Ishikawa (cell line): ENCODE data around the gene PRCP.

ENCODE experiments used
- CEBPB ChIP-seq: IDR thresholded peaks from 2 replicates; pipeline ENCODE4 v1.6.1; 2012
- CREB1 ChIP-seq: IDR thresholded peaks from 2 replicates; pipeline ENCODE4 v1.6.1; 2012; ENCODE audit warnings: low read depth
- EGR1 ChIP-seq: IDR thresholded peaks from 2 replicates; pipeline ENCODE4 v1.6.1; 2012
- EP300 ChIP-seq: IDR thresholded peaks from 2 replicates; pipeline ENCODE4 v1.6.1; 2012; ENCODE audit warnings: borderline replicate concordance
- FOXM1 ChIP-seq: IDR thresholded peaks from 2 replicates; pipeline ENCODE4 v1.6.1; 2012; ENCODE audit warnings: low read depth, borderline replicate concordance
- MAX ChIP-seq: IDR thresholded peaks from 2 replicates; pipeline ENCODE4 v1.6.1; 2012
- NFIC ChIP-seq: IDR thresholded peaks from 2 replicates; pipeline ENCODE4 v1.6.1; 2012
- RAD21 ChIP-seq: IDR thresholded peaks from 2 replicates; pipeline ENCODE4 v1.6.1; 2012; ENCODE audit warnings: low read depth
- REST ChIP-seq: IDR thresholded peaks from 2 replicates; pipeline ENCODE4 v1.6.1; 2012; ENCODE audit warnings: low read depth, mild to moderate bottlenecking
- TAF1 ChIP-seq: IDR thresholded peaks from 2 replicates; pipeline ENCODE4 v1.6.1; 2012; ENCODE audit warnings: low read depth, mild to moderate bottlenecking
- TCF12 ChIP-seq: IDR thresholded peaks from 2 replicates; pipeline ENCODE4 v1.6.1; 2012; ENCODE audit warnings: low read depth
- TEAD4 ChIP-seq: IDR thresholded peaks from 2 replicates; pipeline ENCODE4 v1.6.1; 2012
- USF1 ChIP-seq: IDR thresholded peaks from 2 replicates; pipeline ENCODE4 v1.6.1; 2012
- YY1 ChIP-seq: IDR thresholded peaks from 2 replicates; pipeline ENCODE4 v1.6.1; 2012; ENCODE audit warnings: low read depth
- ZBTB7A ChIP-seq: IDR thresholded peaks from 2 replicates; pipeline ENCODE4 v1.6.1; 2012; ENCODE audit warnings: low read depth

The PRCP gene

GRCh38 chr11:82901922-82902485 lies 1.8 kb upstream of the PRCP start:
- TF ChIP-seq TEAD4 (no peak), YY1 (no peak)

- TF ChIP-seq TAF1 (peak; percentile 72), TCF12 (no peak), MAX (peak; percentile 93), YY1 (peak; percentile 34; the same call in 1 of the 2 replicates)
Measured at GRCh38 chr11:82901165-82901921, 1.1 kb upstream of the PRCP start, which contains the start of gene DDIAS. TSS of gene DDIAS (plus strand) at chr11:82901736. CDS start at chr11:82914739, 13,003 bp downstream.

- no peak for TF ChIP-seq EP300
- peak; percentile 5; the same call in 1 of the 2 replicates for TF ChIP-seq MAX
Measured at GRCh38 chr11:82899957-82900276, 313 bp downstream of the PRCP start.

- TF ChIP-seq CREB1, result no peak
- no peak for TF ChIP-seq FOXM1
- TF ChIP-seq TEAD4, result no peak
- TF ChIP-seq USF1, result no peak
- TF ChIP-seq EP300, result no peak
- no peak for TF ChIP-seq RAD21
- TF ChIP-seq TAF1, result no peak
- TF ChIP-seq TCF12, result no peak
- no peak for TF ChIP-seq MAX
- TF ChIP-seq YY1, result no peak
- no peak for TF ChIP-seq REST
- TF ChIP-seq CEBPB, result no peak
- TF ChIP-seq EGR1, result no peak
- TF ChIP-seq NFIC, result no peak
- no peak for TF ChIP-seq ZBTB7A
Measured at GRCh38 chr11:82899186-82899820, 927 bp downstream of the PRCP start.

- no peak for TF ChIP-seq YY1
- no peak for TF ChIP-seq NFIC
- no peak for TF ChIP-seq ZBTB7A
- no peak for TF ChIP-seq TEAD4
- no peak for TF ChIP-seq RAD21
- no peak for TF ChIP-seq CREB1
- TF ChIP-seq TAF1, result no peak
- TF ChIP-seq FOXM1, result no peak
- TF ChIP-seq REST, result no peak
Measured at GRCh38 chr11:82898241-82898640, 2.0 kb downstream of the PRCP start.

- TF ChIP-seq TCF12 (no peak), NFIC (no peak), REST (no peak), TAF1 (no peak), EGR1 (no peak), ZBTB7A (no peak), CREB1 (no peak), RAD21 (no peak), FOXM1 (no peak), YY1 (no peak), USF1 (no peak), TEAD4 (no peak), EP300 (no peak), CEBPB (no peak), MAX (no peak)
Measured at GRCh38 chr11:82896183-82896582, 4.0 kb downstream of the PRCP start.
